ENCODE measurements around the gene ANKS1B.
A peak's percentile ranks its signal among the peaks of the same experiment; 100 is the strongest.
"Not testable (repeated sequence)": the region's sequence is repeated elsewhere in the genome, so short reads cannot be mapped to it uniquely, and the experiment has no call there.

Gene ANKS1B

GRCh38 chr12:99339663-99340062, 645.1 kb downstream of the ANKS1B start:
- no peak overlapping the region for H3K4me3 ChIP-seq (IDR thresholded peaks at IDR 0.05; ENCODE audit: insufficient read depth, low read depth, low read length)
- H3K9ac ChIP-seq = no peak overlapping the region
- H4K20me1 ChIP-seq (ENCODE audit: insufficient read depth) = no peaks in the 10 kb centered on the region
- H3K79me2 ChIP-seq (ENCODE audit: insufficient read depth, low read depth) = no peaks in the 10 kb centered on the region
- no peaks in the 10 kb centered on the region for H3K4me1 ChIP-seq (ENCODE audit: low read depth, poor library complexity, severe bottlenecking)
- H2AFZ ChIP-seq (ENCODE audit: low read depth) = no peak overlapping the region
- H3K36me3 ChIP-seq (ENCODE audit: insufficient read depth) = no peaks in the 10 kb centered on the region
- H3K27ac ChIP-seq = no peak overlapping the region
- no peaks in the 10 kb centered on the region for H3K27me3 ChIP-seq (ENCODE audit: insufficient read depth, low read depth)
- H3K4me2 ChIP-seq = no peak overlapping the region
- TF ChIP-seq CTCF (conservative IDR thresholded peaks at IDR 0.05; ENCODE audit: low read depth, low read length) = no peak

GRCh38 chr12:99334285-99335056, 650.3 kb downstream of the ANKS1B start:
- Histone ChIP-seq H2AFZ (ENCODE audit: low read depth) (no peak overlapping the region), H4K20me1 (ENCODE audit: insufficient read depth) (no peaks in the 10 kb centered on the region), H3K4me3 (IDR thresholded peaks at IDR 0.05; ENCODE audit: insufficient read depth, low read depth, low read length) (no peak overlapping the region), H3K9ac (no peak overlapping the region), H3K36me3 (ENCODE audit: insufficient read depth) (no peaks in the 10 kb centered on the region), H3K4me2 (no peak overlapping the region), H3K27me3 (ENCODE audit: insufficient read depth, low read depth) (no peaks in the 10 kb centered on the region), H3K79me2 (ENCODE audit: insufficient read depth, low read depth) (no peaks in the 10 kb centered on the region), H3K27ac (no peak overlapping the region), H3K4me1 (ENCODE audit: low read depth, poor library complexity, severe bottlenecking) (peaks cover 18% of the 10 kb centered on the region)
- TF ChIP-seq CTCF (conservative IDR thresholded peaks at IDR 0.05; ENCODE audit: low read depth, low read length) = no peak

DNA sequence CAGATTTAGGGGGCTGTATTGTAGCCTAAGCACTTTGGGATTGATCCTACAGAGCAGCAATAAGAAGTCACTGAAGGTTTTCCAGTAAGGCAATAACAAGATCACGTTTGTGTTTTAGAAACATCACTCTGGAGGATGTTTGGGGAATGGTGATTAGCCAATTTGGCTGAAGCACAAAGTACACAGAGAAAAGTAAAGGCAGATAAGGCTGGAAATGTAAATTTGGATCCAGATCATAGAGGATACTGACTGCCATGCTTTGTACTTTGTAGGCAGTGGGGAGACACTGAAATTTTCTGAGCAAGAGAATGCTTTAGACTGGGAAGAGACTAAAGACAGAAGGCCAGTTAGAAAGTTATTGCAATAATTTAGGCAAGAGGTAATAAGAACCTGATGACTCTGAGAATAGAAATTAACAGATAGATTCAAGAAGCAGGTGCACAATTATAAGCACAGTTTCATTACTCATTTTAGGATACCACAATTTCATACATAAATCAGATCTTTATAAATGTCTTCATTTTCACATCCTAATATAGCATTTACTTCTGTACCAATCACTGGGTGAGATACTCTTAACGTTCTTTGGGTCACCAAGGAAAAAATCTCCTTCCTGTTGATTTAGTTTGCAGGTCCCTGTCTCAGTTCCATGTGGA, 651.7 kb downstream of the ANKS1B start:
- Histone ChIP-seq H3K27ac (no peak overlapping the region), H3K9ac (no peak overlapping the region), H4K20me1 (ENCODE audit: insufficient read depth) (no peaks in the 10 kb centered on the region), H3K4me1 (ENCODE audit: low read depth, poor library complexity, severe bottlenecking) (peaks cover 18% of the 10 kb centered on the region), H3K4me2 (peak overlapping the region; percentile 13; the same call in 1 of the 2 replicates), H2AFZ (ENCODE audit: low read depth) (peak overlapping the region; percentile 18; the same call in 1 of the 2 replicates), H3K27me3 (ENCODE audit: insufficient read depth, low read depth) (no peaks in the 10 kb centered on the region), H3K79me2 (ENCODE audit: insufficient read depth, low read depth) (no peaks in the 10 kb centered on the region), H3K4me3 (IDR thresholded peaks at IDR 0.05; ENCODE audit: insufficient read depth, low read depth, low read length) (no peak overlapping the region), H3K36me3 (ENCODE audit: insufficient read depth) (no peaks in the 10 kb centered on the region)
- no peak for TF ChIP-seq CTCF (conservative IDR thresholded peaks at IDR 0.05; ENCODE audit: low read depth, low read length)

- Histone ChIP-seq H3K36me3 (ENCODE audit: insufficient read depth) (no peaks in the 10 kb centered on the region), H3K9ac (no peak overlapping the region), H3K79me2 (ENCODE audit: insufficient read depth, low read depth) (no peaks in the 10 kb centered on the region), H2AFZ (ENCODE audit: low read depth) (no peak overlapping the region), H3K4me1 (ENCODE audit: low read depth, poor library complexity, severe bottlenecking) (peaks cover 18% of the 10 kb centered on the region), H3K4me2 (no peak overlapping the region), H3K4me3 (IDR thresholded peaks at IDR 0.05; ENCODE audit: insufficient read depth, low read depth, low read length) (no peak overlapping the region), H4K20me1 (ENCODE audit: insufficient read depth) (no peaks in the 10 kb centered on the region), H3K27ac (no peak overlapping the region), H3K27me3 (ENCODE audit: insufficient read depth, low read depth) (no peaks in the 10 kb centered on the region)
- TF ChIP-seq CTCF (conservative IDR thresholded peaks at IDR 0.05; ENCODE audit: low read depth, low read length) = no peak
These were observed 654.5 kb downstream of the ANKS1B start for GRCh38 chr12:99330216-99330615.

DNA sequence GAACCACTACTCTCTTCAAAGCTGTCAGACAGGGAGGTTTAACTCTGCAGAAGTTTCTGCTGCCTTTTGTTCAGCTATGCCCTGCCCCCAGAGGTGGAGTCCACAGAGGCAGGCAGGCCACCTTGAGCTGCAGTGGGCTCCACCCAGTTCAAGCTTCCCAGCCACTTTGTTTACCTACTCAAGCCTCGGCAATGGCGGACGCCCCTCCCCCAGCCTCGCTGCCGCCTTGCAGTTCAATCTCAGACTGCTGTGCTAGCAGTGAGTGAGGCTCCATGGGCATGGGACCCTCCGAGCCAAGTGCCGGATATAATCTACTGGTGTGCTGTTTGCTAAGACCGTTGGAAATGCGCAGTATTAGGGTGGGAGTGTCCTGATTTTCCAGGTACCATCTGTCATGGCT, 663.5 kb downstream of the ANKS1B start:
- not testable (repeated sequence) for H3K4me1 ChIP-seq (ENCODE audit: low read depth, poor library complexity, severe bottlenecking); H2AFZ ChIP-seq (ENCODE audit: low read depth); H3K27me3 ChIP-seq (ENCODE audit: insufficient read depth, low read depth); H4K20me1 ChIP-seq (ENCODE audit: insufficient read depth); H3K36me3 ChIP-seq (ENCODE audit: insufficient read depth); H3K27ac ChIP-seq; H3K4me2 ChIP-seq; H3K79me2 ChIP-seq (ENCODE audit: insufficient read depth, low read depth); H3K4me3 ChIP-seq (IDR thresholded peaks at IDR 0.05; ENCODE audit: insufficient read depth, low read depth, low read length); H3K9ac ChIP-seq
